NK-92 treated with Interleukin-12 subunit alpha and Interleukin-12 subunit beta, amount 100 ng/mL, for 24 hours (cell line): Measurements from ENCODE around the gene PLSCR3.
"Not testable (repeated sequence)": the region's sequence is repeated elsewhere in the genome, so short reads cannot be mapped to it uniquely, and the experiment has no call there.

ENCODE experiments used
- DNase-seq: peaks from one replicate; lab custom pipeline; 2025; lab: John Stamatoyannopoulos, UW

PLSCR3 gene

DNA sequence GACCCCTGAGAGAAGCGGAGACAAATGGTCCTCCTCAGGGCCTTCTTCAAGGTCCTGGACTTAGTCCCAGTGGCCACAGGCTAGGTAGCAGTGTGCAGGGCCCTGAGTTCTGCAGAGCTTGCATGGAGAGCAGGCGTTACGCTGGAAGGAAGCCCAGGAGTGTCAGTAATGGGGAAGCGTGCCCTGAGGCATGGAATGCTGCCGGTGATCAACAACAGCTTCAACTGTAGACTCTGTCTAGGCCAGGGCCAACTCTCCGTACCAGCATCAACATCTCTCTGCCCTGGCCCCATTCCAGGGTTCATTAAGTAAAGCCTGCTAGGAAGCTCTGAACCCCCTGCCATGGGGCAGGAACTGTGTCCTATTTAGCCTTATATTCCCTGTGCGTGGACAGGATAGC is 14.0 kb downstream of the PLSCR3 start:
- DNase-seq, result no peak

DNA sequence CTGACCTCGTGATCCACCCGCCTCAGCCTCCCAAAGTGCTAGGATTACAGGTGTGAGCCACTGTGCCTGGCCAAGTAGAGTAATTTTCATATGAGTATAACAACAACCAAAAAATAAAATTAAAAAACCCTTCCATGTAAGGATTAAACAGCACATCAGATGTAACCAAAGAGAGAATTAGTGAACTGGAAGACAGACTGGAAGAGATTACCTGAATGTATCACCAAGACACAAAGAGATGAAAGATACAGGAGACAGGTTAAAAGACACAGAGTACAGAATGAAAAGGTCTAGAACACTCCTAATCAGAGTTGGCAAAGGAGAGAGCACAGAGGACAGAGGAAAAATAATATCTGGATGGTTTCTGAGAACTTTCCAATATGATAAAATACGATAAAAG is 15.2 kb downstream of the PLSCR3 start:
- no peak for DNase-seq

DNA sequence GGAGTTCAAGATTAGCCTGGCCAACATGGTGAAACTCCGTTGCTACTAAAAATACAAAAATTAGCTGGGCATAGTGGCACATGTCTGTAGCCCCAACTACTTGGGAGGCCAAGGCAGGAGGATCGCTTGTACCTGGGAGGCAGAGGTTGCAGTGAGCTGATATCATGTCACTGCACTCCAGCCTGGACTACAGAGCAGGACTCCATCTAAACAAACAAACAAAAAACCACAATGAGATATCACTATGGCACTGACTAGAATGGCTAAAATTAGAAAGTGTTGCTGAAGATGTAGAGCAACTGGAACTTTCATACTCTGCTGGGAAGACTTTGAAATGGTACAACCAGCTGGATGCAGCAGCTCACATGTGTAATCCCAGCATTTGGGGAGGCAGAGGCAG is 20.0 kb downstream of the PLSCR3 start:
- no peak for DNase-seq

DNA sequence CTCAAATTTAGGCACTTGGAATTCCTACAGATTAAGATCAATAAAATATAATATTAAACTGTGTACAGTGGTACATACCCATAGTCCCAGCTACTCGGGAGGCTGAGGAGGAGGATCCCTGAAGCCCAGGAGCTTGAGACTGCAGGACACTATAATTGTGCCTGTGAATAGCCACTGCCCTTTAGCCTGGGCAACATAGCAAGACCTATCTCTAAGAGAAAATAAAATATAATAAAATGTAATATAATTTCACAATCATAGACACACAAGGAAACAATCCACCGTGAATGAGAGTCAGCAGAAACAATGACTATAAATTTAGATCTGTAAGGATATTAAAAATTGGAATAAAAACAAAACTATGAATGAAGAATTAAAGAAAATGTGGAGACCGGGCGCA is 23.5 kb downstream of the PLSCR3 start:
- DNase-seq, result no peak

DNA sequence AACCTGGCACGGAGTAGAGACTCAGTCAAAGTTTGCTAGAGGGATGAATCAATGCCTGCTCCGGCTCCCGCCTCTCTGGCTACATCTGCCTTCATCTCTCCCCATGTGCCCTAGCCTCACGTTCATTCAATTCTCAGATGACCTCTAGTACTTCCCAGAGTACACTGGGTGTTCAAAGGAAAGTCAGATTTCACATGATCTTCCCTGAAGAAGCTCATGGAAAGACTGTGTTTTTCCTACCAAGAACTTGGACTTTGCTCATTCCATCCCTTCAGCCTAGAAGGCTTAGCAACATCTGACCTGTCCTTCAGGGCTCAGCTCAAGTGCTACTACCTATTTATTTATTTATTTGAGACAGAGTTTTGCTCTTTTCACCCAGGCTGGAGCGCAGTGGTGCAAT is 24.5 kb downstream of the PLSCR3 start:
- no peak for DNase-seq

DNA sequence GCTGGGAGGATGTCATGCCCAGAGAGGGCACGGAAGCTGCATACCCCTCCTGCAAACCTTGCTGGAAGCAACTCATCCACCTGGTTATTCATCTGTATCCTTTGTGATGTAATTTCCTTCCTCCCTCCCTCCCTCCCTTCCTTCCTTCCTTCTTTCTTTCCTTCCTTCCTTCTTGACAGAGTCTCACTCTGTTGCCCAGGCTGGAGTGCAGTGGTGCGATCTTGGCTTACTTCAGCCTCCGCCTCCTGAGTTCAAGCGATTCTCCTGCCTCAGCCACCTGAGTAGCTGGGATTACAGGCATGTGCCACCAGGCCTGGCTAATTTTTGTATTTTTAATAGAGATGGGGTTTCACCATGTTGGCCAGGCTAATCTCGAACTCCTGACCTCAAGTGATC is 25.7 kb downstream of the PLSCR3 start:
- DNase-seq, result not testable (repeated sequence)

DNA sequence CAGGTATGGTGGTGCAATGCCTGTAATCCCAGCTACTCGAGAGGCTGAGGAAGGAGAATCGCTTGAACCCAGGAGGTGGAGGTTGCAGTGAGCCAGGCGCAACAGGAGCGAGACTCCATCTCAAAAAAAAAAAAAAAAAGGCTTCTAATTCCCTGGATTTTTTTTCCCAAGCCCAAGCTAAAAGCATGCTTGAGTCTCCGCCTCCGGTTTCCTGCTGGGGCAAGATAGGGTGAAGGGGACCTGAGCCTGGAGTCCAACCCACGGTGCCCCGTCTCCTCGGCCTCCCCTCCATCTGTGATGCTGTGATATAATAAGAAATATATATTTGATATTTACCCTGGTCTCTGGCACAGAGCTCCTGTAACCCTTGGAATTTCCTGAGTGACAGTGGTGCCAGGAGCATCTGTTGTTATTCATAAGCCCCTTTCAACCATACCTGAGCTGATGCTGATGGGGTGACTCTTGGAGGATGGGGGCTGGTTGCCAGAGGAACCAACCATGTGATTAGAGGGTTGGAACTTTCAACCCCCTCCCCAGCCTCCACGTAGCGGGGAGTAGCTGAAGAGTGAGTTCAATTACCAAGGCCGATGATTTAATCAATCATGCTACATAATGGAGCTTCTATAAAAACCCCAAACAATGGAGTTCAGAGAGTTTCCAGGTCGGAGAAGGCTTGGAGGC is 26.3 kb downstream of the PLSCR3 start:
- no peak for DNase-seq

DNA sequence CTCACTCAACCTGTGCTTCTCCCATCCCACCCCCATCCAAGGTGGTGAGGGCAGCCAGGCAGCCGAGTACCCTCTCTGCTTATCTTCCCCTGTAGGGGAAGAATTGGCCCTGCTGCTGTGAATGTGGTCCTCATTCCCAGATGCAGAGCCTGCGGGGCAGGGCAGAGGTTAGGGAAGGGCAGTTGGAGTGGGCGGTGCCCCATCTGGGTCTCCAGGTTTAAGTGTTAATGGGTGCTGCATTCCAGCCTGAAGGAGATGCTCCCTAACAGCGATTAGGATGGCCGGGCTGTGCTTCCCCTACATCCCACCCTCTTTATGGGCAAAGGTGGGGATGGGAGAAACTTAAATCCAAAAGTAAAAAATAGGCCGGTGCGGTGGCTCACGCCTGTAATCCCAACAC is 27.2 kb downstream of the PLSCR3 start:
- DNase-seq, result no peak

DNA sequence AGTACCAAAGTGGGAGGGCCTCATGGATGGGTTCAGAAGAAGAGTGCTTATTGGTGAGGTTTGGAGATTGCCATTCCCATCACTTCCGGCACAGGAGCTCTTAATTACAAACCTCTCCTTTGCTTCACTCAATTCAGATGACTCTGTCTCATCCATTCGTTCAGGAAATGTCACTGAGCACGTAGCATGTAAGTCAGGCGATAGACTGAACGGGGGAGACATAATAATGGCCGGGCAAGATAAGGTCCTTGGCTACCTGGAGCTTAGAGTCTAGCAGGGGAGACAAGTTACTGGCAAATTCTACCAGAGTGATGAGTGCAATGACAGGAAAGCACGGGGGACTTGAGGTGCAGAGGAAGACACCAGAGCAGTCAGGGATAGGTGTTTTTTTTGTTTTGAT is 28.4 kb downstream of the PLSCR3 start:
- DNase-seq, result not testable (repeated sequence)

DNA sequence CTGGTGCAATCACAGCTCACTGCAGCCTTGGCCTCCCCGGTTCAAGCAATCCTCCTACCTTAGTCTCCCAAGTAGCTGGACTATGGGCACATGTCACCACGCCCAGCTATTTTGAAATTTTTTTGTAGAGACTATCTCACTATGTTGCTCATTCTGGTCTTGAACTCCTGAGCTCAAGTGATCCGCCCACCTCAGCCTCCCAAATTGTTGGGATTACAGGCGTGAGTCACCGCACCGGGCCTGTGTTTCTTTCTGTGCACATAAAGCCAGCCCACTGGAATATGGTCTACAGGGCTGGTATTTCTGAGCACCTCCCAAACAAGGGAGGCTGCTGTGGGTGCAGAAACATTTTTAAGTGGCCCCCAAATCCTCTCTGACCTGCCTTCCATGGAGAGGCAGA is 31.0 kb downstream of the PLSCR3 start:
- no peak for DNase-seq

DNA sequence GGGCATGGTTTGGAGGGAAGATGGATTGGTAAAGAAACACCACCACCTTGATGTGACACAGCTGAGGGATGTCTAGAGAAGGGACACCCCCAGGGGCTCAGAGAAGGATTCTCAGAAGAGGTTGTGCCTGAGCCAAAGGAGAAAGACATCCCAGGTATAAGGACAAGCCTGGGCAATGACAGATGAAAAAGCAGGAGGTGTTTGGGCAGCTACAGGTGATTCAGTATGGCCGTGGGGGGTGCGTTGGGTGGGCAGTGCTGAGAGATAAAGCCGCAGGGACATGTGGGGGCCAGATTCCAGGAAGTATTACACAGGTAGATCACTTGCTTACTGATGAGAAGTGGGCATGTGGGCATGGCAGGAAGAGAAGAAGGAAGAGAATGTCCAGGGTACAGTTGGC is 32.4 kb downstream of the PLSCR3 start:
- DNase-seq, result no peak

DNA sequence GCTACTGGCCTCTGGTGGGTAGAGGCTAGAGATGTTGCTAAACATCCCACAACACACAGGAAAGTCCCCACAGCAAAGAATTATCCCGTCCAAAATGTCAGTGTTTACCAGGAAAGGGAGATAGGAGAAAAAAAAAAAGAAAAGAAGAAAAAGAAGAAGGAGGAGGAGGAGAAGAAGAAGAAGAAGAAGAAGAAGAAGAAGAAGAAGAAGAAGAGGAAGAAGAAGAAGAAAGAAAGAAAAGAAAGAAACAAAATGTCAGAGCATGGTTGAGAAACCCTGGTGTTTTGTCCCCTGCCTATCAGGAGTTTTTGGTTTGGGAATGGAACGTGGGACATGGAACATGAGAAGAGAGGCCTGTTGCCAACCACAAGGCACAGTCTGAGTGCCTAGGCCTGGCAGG is 36.9 kb downstream of the PLSCR3 start:
- no peak for DNase-seq

DNA sequence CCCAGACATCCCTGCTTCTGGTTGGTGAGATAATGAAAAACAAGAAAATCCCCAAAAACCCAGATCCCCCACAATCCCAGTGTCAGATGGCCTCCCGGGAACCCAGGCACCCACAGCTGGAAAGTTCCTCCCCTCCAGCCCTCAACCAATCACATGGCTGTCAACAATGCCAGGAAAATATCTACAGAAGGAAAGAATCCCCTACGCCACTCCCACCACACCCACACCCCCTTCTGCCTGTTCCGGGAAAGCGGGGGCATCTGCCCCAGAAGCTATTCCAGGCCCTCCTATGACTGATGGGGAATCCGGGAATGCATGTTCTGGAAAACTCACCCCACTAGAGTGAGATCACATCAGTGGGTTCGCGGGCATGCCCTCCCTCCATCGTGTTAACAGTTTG is 37.6 kb downstream of the PLSCR3 start:
- no peak for DNase-seq

DNA sequence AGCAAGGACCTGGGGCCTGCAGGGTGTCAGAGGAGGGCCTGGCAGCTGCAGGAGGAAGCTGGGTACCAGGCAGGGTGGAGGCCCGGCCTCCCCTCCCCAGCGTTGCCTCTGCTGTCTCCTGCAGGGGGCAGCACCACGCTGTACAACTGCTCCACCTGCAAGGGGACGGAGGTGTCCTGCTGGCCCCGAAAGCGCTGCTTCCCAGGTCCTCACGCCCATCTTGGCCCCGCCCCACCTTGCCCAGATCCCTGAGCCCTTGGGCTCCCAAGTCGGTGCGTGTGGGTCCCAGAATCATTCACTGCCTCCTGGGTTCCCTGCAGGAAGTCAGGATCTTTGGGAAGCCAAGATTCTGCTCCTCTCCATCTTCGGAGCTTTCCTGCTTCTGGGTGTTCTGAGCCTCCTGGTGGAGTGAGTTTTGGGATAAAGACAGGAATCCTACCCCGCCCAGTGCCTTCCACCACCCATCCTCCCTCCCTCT is 38.2 kb downstream of the PLSCR3 start:
- DNase-seq, result peak; percentile 39

DNA sequence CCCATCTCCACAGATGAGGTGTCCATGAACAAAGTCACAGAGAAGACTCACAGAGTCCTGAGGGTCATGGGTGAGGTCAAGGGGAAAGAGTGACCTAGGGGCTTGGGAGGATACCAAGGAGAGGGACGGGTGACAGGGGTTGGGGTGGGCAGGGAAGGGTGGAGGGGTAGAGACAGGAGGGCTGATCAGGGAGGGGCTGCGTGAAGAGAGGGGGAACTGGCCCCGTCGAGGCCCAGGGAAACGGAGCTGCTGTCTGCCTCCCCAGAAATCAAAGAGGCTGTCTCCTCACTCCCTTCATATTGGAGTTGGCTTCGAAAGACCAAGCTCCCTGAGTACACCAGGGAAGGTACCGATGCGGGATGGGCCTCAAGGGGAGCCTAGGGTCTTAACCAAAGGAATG is 38.8 kb downstream of the PLSCR3 start:
- DNase-seq, result no peak

DNA sequence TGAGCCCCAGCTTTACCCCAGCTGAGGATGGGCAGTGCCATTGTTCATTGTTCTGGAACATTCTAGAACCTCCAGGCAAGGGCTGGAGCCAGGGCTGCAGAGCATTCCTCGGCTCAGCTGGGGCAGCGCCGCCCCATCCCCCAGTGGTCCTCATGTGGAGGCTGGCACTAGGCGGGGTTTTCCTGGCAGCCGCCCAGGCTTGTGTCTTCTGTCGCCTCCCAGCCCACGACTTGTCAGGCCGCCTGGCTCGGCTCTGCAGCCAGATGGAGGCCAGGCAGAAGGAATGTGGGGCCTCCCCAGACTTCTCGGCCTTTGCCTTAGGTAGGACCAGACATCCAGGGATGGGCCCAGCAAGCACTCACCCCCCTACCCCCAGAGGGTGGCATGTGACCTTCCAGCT is 39.3 kb downstream of the PLSCR3 start, which contains the start of gene TMEM95:
TMEM95 (plus strand) TSS at position 104 of the 400 bp plus-strand sequence; CDS start at position 153, 49 bp downstream.
- no peak for DNase-seq

DNA sequence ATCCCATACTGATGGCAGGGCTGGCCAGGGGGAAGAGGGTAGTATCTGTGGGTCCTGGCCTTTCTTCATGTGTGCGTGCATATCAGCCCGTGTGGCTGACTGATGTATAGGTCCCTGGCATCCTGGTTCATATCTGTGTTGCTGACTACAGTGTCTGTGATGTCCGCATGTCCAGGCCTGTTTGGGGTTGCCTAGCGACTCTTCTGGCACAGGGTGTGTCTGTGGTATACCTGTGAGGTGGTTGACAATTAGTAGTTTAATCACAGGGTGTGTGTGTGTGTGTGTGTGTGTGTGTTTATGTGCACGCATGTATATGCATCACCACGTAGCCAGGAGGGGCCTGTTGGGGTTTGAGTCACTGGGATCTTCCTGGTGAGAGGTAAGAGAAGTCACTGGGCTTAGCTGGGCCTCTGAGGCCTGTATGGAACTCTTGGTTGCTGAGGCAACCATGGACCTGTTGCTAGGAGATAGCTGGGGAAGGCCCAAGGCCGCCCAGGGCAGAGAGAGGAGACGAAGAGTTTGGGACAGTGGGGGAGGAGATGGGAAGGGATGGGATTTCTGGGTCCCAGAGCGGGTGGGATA is 40.0 kb downstream of the PLSCR3 start:
- no peak for DNase-seq

DNA sequence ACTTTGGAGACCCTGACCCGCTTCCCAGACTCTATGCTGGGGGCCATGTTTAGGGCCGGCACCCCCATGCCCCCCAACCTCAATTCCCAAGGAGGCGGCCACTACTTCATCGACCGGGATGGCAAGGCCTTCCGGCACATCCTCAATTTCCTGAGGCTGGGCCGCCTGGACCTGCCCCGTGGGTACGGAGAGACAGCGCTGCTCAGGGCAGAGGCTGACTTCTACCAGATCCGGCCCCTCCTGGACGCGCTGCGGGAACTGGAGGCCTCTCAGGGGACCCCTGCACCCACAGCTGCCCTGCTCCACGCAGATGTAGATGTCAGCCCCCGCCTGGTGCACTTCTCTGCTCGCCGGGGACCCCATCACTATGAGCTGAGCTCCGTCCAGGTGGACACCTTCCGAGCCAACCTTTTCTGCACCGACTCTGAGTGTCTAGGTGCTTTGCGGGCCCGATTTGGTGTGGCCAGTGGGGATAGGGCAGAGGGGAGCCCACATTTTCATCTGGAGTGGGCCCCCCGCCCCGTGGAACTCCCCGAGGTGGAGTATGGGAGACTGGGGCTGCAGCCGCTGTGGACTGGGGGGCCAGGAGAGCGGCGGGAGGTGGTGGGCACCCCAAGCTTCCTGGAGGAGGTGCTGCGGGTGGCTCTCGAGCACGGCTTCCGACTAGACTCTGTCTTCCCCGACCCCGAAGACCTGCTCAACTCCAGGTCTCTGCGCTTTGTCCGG is 41.3 kb downstream of the PLSCR3 start:
- no peak for DNase-seq

DNA sequence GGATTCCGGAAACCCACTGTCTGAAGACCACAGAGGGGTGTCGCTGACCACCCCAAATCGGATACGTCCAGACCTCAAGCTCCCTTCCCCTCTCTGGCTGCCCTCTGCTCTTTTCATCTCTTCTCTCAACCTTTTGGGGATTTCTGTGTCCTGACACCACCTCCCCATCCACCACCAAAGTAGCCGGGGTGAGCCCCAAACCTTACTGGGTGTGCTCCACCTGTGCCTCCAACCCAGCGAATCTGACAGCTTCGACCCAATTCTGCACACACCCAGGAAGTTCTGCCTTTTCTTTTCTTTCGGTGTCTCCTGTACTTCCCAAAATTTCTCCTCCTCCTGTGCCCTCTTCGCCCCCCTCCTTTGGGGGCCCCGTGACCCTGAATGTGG is 41.8 kb downstream of the PLSCR3 start:
- DNase-seq, result no peak

DNA sequence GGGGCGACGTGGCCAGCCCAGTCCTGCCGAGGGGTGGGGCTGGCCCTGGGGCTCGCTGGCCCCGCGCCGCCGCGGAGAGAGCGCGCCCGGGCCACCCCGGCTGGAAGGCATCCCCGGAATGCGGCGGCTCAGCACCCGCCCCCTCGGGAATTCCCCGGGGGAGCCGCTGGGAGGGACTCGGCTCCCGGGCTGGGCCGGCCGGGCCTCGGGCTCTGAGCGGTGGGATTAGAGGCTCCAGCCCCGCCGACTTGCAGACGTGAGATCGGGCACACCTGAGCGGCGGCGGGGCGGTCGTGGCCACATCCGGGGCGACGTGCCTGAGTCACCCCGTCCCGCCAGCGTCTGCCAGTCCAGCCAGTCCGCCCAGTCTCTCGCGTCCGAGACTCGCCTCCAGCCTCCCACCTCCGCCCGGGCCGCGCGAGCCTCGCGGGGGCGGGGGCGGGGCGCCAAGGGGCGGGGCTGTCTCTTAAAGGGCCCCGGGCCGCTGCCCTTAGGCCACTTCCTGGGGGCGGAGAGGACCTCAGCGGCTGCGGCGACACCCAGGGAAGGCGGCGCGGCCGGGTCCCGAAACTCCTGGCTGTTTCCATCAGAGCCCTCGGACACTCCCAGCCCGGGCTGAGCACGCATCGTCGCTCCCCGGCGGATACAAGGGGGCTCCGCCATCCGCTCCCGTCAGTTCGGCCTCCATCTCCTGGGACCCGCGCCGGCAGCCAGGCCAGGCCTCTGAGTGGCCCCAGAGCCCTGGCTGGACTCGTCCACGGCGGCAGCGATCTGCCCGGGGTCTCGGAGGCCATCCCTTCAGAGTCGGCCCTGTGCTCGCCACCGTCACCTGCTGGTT is 42.4 kb downstream of the PLSCR3 start, which contains the start of gene KCTD11:
KCTD11 (plus strand) TSS at position 498 of the 838 bp plus-strand sequence.
- no peak for DNase-seq

DNA sequence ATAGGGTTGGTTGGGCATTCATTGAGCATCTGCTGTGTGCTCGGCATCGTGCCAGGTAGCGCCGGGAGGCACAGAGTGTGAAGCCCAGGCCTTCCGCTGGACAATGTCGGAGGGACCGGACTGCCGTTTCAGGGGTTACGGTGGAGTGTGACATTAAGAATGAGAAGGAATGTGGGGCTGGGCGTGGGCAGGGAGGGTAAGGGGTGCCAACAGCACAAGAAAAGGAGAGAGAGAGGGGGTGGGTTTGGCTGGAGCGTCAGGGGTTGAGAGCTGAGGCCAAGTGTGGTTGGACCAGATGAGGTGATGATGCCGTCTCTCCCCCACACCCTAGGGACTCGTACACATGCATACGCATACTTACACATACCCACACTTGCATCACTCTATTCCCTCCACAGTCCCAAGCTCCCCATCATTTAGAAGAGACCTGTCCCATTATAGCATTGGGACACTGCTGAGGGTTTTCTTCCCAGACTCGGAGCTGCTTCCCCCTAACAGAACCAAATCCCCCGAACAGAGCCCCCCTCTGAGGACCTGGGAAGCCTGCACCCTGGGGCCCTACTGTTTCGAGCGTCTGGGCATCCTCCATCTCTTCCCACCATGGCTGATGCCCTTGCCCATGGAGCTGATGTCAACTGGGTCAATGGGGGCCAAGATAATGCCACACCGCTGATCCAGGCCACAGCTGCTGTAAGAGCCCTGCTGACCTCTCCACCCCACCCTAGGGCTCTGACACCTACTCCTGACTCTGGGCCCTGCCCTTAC is 45.7 kb downstream of the PLSCR3 start:
- DNase-seq, result no peak
